ES-I3 (cell line): ENCODE results near the gene ZNF492.
"Not testable (repeated sequence)": the region's sequence is repeated elsewhere in the genome, so short reads cannot be mapped to it uniquely, and the experiment has no call there.

Experiments used
- H3K36me3 ChIP-seq: 2 replicates; pipeline ENCODE4 v1.6.1; 2013; ENCODE audit warnings: mild to moderate bottlenecking, low read length, control low read depth, moderate library complexity; ENCODE audit not compliant: insufficient read depth
- H3K4me1 ChIP-seq: 2 replicates; pipeline ENCODE4 v1.6.1; 2013; ENCODE audit warnings: mild to moderate bottlenecking, control low read depth, low read length; ENCODE audit not compliant: insufficient read depth
- H3K9ac ChIP-seq: 2 replicates; pipeline ENCODE4 v1.6.1; 2013; ENCODE audit warnings: low read depth, mild to moderate bottlenecking, low read length, moderate library complexity
- H3K9me3 ChIP-seq: 2 replicates; pipeline ENCODE4 v1.6.1; 2013; ENCODE audit warnings: mild to moderate bottlenecking, low read length, moderate library complexity; ENCODE audit not compliant: control insufficient read depth, insufficient read depth

Gene ZNF492

GRCh38 chr19:22607653-22608430 lies 26.3 kb upstream of the ZNF492 start:
- Histone ChIP-seq H3K4me1 (no peaks in the 10 kb centered on the region), H3K9me3 (no peaks in the 10 kb centered on the region), H3K9ac (no peak overlapping the region), H3K36me3 (no peaks in the 10 kb centered on the region)

GRCh38 chr19:22608441-22608840 lies 25.7 kb upstream of the ZNF492 start:
- Histone ChIP-seq H3K4me1 (no peaks in the 10 kb centered on the region), H3K36me3 (no peaks in the 10 kb centered on the region), H3K9ac (no peak overlapping the region), H3K9me3 (no peaks in the 10 kb centered on the region)

GRCh38 chr19:22609630-22610029 lies 24.5 kb upstream of the ZNF492 start:
- no peaks in the 10 kb centered on the region for H3K36me3 ChIP-seq
- no peaks in the 10 kb centered on the region for H3K9me3 ChIP-seq
- no peak overlapping the region for H3K9ac ChIP-seq
- no peaks in the 10 kb centered on the region for H3K4me1 ChIP-seq

GRCh38 chr19:22610121-22610520 lies 24.0 kb upstream of the ZNF492 start:
- Histone ChIP-seq H3K36me3 (no peaks in the 10 kb centered on the region), H3K4me1 (no peaks in the 10 kb centered on the region), H3K9me3 (no peaks in the 10 kb centered on the region), H3K9ac (no peak overlapping the region)

GRCh38 chr19:22612316-22612715 lies 21.8 kb upstream of the ZNF492 start:
- no peaks in the 10 kb centered on the region for H3K36me3 ChIP-seq
- H3K9me3 ChIP-seq, result no peaks in the 10 kb centered on the region
- no peaks in the 10 kb centered on the region for H3K4me1 ChIP-seq

GRCh38 chr19:22616659-22617058 lies 17.5 kb upstream of the ZNF492 start:
- no peaks in the 10 kb centered on the region for H3K9me3 ChIP-seq
- H3K36me3 ChIP-seq, result no peaks in the 10 kb centered on the region
- no peak overlapping the region for H3K9ac ChIP-seq
- H3K4me1 ChIP-seq, result no peaks in the 10 kb centered on the region

More at GRCh38 chr19:22612316-22612715, 21.8 kb upstream of the ZNF492 start:
- H3K9ac ChIP-seq, result no peak overlapping the region

GRCh38 chr19:22617181-22617580 lies 16.9 kb upstream of the ZNF492 start:
- H3K9ac ChIP-seq, H3K4me1 ChIP-seq, H3K36me3 ChIP-seq, H3K9me3 ChIP-seq: not testable (repeated sequence)

- H3K9me3 ChIP-seq, result no peaks in the 10 kb centered on the region
- no peaks in the 10 kb centered on the region for H3K36me3 ChIP-seq
- H3K4me1 ChIP-seq, result no peaks in the 10 kb centered on the region
- H3K9ac ChIP-seq, result no peak overlapping the region
These were observed 16.4 kb upstream of the ZNF492 start for GRCh38 chr19:22617614-22618320.

- H3K9me3 ChIP-seq, result no peaks in the 10 kb centered on the region
- no peaks in the 10 kb centered on the region for H3K36me3 ChIP-seq
- no peaks in the 10 kb centered on the region for H3K4me1 ChIP-seq
- no peak overlapping the region for H3K9ac ChIP-seq
These were observed 14.8 kb upstream of the ZNF492 start for GRCh38 chr19:22619371-22619770.

GRCh38 chr19:22619932-22620331 lies 14.2 kb upstream of the ZNF492 start:
- Histone ChIP-seq H3K4me1 (no peaks in the 10 kb centered on the region), H3K36me3 (no peaks in the 10 kb centered on the region), H3K9me3 (no peaks in the 10 kb centered on the region), H3K9ac (no peak overlapping the region)

- no peaks in the 10 kb centered on the region for H3K9me3 ChIP-seq
These were observed 13.7 kb upstream of the ZNF492 start for GRCh38 chr19:22620401-22620800.

GRCh38 chr19:22620912-22621311 lies 13.2 kb upstream of the ZNF492 start:
- no peaks in the 10 kb centered on the region for H3K4me1 ChIP-seq
- no peak overlapping the region for H3K9ac ChIP-seq
- no peaks in the 10 kb centered on the region for H3K9me3 ChIP-seq
- H3K36me3 ChIP-seq, result no peaks in the 10 kb centered on the region

More at GRCh38 chr19:22620401-22620800, 13.7 kb upstream of the ZNF492 start:
- Histone ChIP-seq H3K9ac (no peak overlapping the region), H3K4me1 (no peaks in the 10 kb centered on the region), H3K36me3 (no peaks in the 10 kb centered on the region)

GRCh38 chr19:22622020-22622419 lies 12.1 kb upstream of the ZNF492 start:
- H3K9me3 ChIP-seq, result no peaks in the 10 kb centered on the region
- no peak overlapping the region for H3K9ac ChIP-seq
- no peaks in the 10 kb centered on the region for H3K36me3 ChIP-seq

GRCh38 chr19:22622901-22623840 lies 11.0 kb upstream of the ZNF492 start:
- Histone ChIP-seq H3K4me1 (no peaks in the 10 kb centered on the region), H3K9ac (no peak overlapping the region), H3K36me3 (no peaks in the 10 kb centered on the region), H3K9me3 (no peaks in the 10 kb centered on the region)

More at GRCh38 chr19:22622020-22622419, 12.1 kb upstream of the ZNF492 start:
- no peaks in the 10 kb centered on the region for H3K4me1 ChIP-seq
